H54 (cell line): ENCODE results near the gene ANGEL1.
A peak's percentile ranks its signal among the peaks of the same experiment; 100 is the strongest.

Experiments
- DNase-seq: peaks from one replicate; pipeline ENCODE4 v3.0.0; 2011; ENCODE audit warnings: low spot score, mixed read lengths; ENCODE audit not compliant: insufficient read length
- FAIRE-seq: peaks from 3 replicates; lab custom pipeline; 2011; peaks lifted over from hg19 to GRCh38; lab: Jason Lieb, UNC
- POLR2A ChIP-seq: IDR thresholded peaks from 2 replicates; pipeline ENCODE4 v1.6.1; 2011; ENCODE audit warnings: low read depth, mild to moderate bottlenecking, low read length

Gene ANGEL1

DNA sequence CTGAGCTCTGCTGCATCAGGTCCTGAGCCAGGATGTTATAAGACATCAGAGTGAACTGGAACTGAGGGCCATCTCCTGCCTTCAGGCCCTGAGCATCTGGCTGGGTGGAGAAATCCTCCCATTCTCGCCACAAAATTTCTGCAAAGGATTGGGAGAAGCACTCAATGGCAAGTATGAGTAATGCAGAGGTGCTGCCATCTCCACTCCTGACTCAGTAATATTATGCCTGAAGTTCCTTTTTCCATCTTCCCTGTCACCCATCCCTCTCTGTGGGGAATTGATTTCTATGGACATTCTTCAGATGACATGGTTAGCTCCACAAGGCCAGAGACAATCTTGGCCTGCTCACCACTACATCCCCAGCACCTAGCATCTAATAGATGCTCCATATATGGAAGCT is 4.7 kb downstream of the ANGEL1 start:
- TF ChIP-seq POLR2A = no peak
- no peak for DNase-seq
- no peak for FAIRE-seq

GRCh38 chr14:76806446-76806845 is 6.2 kb downstream of the ANGEL1 start:
- FAIRE-seq (no peak), DNase-seq (no peak)
- TF ChIP-seq POLR2A = no peak

DNA sequence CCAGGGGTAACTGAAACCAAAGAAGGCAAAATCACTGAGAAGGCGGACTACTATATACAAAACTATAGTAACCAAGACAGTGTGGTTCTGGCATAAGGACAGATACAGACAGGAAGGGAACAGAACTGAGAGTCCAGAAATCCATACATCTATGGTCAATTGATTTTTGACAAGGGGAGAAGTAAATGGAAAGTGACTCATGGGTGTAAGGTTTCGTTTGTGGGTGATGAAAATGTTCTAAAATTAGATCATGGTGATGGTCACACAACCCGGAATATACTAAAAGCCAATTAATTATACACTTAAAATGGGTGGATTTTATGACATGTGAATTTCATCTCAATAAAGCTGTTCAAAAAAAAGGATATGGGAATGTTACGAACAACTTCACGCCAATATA is 18.7 kb downstream of the ANGEL1 start:
- no peak for TF ChIP-seq POLR2A
- FAIRE-seq = no peak
- no peak for DNase-seq

DNA sequence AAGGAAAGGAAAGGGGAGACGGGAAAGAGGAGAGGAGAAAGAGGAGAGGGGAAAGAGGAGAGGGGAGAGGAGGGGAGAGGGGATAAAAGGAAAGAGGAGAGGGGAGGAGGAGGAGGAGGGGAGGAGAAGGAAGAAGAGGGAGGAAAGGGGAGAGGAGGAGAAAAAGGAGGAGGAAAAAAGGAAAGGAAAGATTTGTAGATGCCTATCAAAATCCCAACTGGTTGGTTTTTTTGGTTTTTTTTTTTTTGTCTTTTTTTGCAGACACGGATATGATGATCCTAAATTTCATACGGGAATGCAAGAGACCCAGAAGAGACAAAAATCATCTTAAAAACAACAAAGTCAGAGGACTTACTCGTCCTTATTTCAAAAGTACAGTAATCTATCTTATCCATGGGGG is 19.4 kb downstream of the ANGEL1 start:
- TF ChIP-seq POLR2A = no peak
- no peak for DNase-seq
- no peak for FAIRE-seq

DNA sequence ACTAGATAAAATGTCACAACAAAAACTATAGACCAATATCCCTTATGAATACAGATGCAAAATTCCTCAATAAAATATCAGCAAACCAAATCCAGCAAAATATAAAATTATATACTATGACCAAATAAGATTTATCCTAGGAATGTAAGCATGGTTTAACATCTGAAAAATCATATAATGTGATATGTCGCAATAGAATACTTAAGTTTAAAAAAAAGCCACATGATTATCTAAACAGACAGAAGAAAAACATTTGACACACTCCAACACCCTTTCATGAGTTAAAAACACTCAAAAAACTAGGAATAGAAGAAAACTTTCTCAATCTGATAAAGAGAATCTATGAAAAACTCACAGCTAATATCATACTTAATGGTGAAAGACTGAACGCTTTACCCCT is 20.3 kb downstream of the ANGEL1 start:
- DNase-seq = no peak
- no peak for FAIRE-seq

DNA sequence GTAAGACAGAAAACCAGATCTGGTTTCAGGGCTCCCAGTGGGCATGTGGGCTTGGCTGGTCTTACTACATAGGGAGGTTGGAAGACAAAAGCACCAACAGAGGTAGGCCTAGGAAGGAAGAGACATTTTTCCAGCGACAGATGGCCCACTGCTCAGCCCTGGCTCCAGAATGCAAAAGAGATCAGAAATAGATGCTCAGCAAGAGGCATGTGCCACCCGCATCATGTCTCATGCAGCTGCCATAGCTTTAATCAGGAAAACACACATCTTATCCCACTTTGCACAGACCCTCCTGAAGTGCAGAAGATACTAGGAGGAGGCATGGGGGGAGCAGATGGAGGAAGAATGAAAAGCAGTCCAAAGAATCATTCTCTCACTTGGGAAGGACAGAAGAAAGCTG is 26.1 kb downstream of the ANGEL1 start:
- FAIRE-seq = no peak
- no peak for DNase-seq
- TF ChIP-seq POLR2A = no peak

More for the DNA sequence above, 20.3 kb downstream of the ANGEL1 start:
- no peak for TF ChIP-seq POLR2A

GRCh38 chr14:76784881-76785280 is 27.8 kb downstream of the ANGEL1 start:
- no peak for FAIRE-seq
- peak; percentile 80 for DNase-seq
- TF ChIP-seq POLR2A = no peak

- FAIRE-seq (no peak), DNase-seq (no peak)
- no peak for TF ChIP-seq POLR2A
Observed at GRCh38 chr14:76784266-76784874, 28.3 kb downstream of the ANGEL1 start.

DNA sequence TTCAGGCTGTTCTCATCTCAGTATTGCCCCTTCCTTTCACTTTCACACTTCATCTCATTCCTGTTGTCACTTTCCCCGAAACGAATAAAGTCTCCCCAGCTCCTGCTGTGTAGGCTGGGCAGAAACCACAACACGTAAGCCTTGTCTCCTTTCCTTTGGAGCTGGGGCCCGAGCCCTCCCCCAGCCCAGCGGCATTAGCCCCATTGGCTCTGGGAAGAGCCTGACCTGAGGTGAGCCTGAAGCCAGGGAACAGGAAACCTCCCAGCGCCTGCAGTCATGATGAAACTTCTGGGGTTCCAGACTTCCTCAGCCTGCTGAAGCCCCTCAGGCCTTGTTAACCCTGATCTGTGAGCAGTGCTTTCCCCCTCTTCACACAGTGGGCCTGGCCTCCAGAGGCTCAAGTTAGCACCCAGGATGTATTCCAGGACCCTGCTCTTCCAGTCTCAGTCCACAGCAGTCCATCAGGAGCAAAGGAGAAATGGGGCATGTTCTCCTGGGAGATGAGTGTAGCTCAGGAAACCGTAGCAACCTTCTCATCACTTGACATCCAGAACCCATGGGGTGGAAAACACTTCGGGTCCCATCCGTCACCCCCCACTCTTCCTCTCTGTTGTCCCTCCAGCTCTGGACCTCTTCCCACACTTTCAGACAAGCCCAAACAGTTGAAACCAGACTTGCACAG is 29.7 kb downstream of the ANGEL1 start:
- DNase-seq (no peak), FAIRE-seq (no peak)
- TF ChIP-seq POLR2A = no peak

DNA sequence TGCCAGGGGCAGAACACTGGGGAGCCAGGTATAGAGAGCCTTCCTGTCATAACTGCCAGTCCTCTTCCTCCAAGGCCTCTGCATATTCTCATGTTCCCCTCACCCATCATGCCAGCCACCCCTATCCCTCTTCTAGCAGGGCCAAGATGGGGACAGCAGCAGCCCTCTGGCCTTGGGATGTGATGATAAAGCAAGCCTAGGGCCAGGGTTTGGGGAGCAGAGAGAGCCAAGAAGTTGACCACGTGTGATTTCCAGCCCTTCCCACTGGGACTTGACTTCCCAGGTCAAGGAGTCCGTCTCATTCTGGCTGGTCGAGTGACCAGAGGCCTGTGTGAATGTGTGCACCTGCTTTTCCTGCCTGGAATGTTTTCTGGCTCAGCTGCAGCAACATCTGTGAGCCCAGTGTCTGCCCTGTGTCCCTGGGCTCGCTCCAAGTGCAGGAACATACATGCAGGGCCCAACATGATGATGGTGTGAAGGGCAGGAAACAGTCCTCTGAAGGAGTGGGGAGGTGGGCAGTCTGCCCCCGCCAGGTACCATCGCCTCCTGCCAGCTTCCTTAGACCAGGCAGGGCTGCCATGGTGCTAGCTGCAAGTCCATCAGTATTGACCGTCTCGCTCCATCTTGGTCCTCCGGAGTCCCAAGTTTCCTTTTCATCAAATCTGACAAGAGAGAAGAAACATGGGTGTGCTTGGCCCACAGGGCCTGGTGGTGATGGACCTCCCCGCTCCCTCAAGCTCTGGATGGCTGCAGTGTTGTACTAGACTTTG is 30.4 kb downstream of the ANGEL1 start:
- no peak for TF ChIP-seq POLR2A
- FAIRE-seq = no peak

DNA sequence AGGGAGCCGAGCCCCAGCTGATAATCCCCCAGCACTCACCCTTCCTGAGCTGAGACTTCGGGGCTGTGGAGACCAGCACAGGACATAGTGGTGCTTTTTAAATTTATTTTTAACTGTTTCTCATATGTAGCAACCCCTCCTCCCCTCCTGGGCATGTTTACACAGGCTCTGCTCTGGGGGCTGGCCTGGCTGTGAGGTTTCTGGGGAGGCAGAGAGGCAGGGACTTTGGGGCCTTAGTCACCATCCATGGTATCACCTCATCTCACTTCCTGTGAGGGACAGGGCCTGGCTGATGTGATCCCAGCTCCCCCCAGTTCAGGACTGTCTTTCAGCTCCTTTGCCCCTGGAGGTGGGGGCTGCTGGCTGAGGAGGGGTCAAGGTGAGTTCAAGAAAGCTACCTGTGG is 31.0 kb downstream of the ANGEL1 start:
- no peak for FAIRE-seq
- TF ChIP-seq POLR2A = no peak
- DNase-seq = no peak

More for the DNA sequence above, 30.4 kb downstream of the ANGEL1 start:
- DNase-seq = no peak

- no peak for TF ChIP-seq POLR2A
- FAIRE-seq (no peak), DNase-seq (no peak)
Observed at GRCh38 chr14:76780875-76781647, 31.6 kb downstream of the ANGEL1 start.

DNA sequence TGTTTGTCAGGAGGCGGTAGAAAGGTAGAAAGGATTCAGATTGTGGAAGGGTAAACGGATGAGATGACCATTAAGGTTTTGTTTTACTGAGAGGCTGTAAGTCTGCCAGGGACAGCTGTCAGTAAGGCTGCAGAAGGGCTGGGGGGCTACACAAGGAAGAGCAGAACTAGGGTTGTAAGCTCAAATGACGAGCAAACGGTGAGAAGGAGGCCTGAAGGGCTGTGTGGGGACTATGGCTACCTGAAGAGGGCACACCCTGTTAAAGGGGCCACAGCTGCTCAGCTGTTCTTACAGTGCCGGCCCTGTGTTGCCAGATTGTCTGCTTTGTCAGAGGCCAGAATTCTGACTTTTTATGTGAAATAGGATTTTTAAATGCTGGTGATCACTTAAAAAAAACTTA is 32.3 kb downstream of the ANGEL1 start:
- DNase-seq (no peak), FAIRE-seq (no peak)
- no peak for TF ChIP-seq POLR2A

DNA sequence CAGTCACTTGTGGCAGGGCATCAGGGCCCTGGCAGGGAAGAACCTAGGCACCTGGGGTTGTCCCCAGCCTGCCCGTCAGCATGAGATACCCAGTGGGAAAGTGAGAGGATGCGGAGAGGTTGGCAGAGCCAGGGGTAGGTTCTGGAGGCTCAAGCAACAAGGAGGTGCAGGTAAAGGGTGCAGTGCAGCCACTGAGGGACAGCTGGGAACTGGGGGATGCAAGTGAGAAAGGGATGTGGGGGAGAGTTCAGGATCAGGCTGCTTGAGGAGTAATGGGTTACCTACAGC is 32.7 kb downstream of the ANGEL1 start:
- no peak for DNase-seq
- no peak for TF ChIP-seq POLR2A
- no peak for FAIRE-seq
